BJ (cell line): ENCODE results near the gene MARCHF6. TPM values are rescaled to one million over a fixed set of nuclear protein-coding genes. Genes with fewer than 3 reads are reported as not detected.

Experiments
- CTCF ChIA-PET: fragments of 350-600 bp; formaldehyde crosslinking; extraction: SDS; loops from one replicate; lab custom pipeline; 2021; ENCODE audit warnings: antibody characterized with exemption, inconsistent platforms; lab: Yijun Ruan, JAX
- POLR2A ChIA-PET: fragments of 300-600 bp; sonication (Branson Sonifier 250); formaldehyde crosslinking; extraction: SDS; loops from one replicate; lab custom pipeline; 2021; ENCODE audit warnings: antibody characterized with exemption; lab: Charles Lee
- DNase-seq: peaks from one replicate; pipeline ENCODE4 v3.0.0-alpha.2; 2011; ENCODE audit warnings: low read depth
- H3K27me3 ChIP-seq: 2 replicates; pipeline ENCODE4 v1.6.0; 2011; ENCODE audit warnings: low read length; ENCODE audit not compliant: control insufficient read depth, insufficient read depth
- H3K36me3 ChIP-seq: 2 replicates; pipeline ENCODE4 v1.5.1; 2011; ENCODE audit warnings: low read length; ENCODE audit not compliant: control insufficient read depth, insufficient read depth
- H3K4me3 ChIP-seq: 2 replicates; pipeline ENCODE4 v1.5.1; 2011; ENCODE audit warnings: low read depth, mild to moderate bottlenecking, control low read depth, low read length
- CTCF ChIP-seq: IDR thresholded peaks from 2 replicates; pipeline ENCODE4 v1.5.1; 2011; ENCODE audit warnings: low read depth, mild to moderate bottlenecking, control low read depth, inconsistent platforms, low read length, moderate library complexity; ENCODE audit not compliant: insufficient read depth
- polyA plus RNA-seq: library from polyadenylated mRNA; depleted of rRNA; stranded (reverse); fragments of >200 nt; gene quantifications from 2 replicates; pipeline ENCODE4 v1.2.3, GENCODE V29; 2011

The MARCHF6 gene
- polyA plus RNA-seq, 1 experiment = 110 TPM

GRCh38 chr5:10332301-10332700, 21.2 kb upstream of the MARCHF6 start:
- no peak for DNase-seq
- H3K4me3 ChIP-seq = no peak overlapping the region
- ChIA-PET CTCF (no interaction called here), POLR2A (no interaction called here)
- no peaks in the 10 kb centered on the region for H3K36me3 ChIP-seq
- TF ChIP-seq CTCF = no peak
- no peaks in the 10 kb centered on the region for H3K27me3 ChIP-seq

- no peak for DNase-seq
- Histone ChIP-seq H3K27me3 (no peaks in the 10 kb centered on the region), H3K4me3 (peak overlapping the region; percentile 44), H3K36me3 (no peaks in the 10 kb centered on the region)
- CTCF ChIA-PET = no interaction called here
- POLR2A ChIA-PET = no interaction called here
- no peak for TF ChIP-seq CTCF
These were observed 20.1 kb upstream of the MARCHF6 start for GRCh38 chr5:10333154-10334006.

- POLR2A ChIA-PET = no interaction called here
- Histone ChIP-seq H3K27me3 (no peaks in the 10 kb centered on the region), H3K4me3 (no peak overlapping the region), H3K36me3 (no peaks in the 10 kb centered on the region)
- no peak for TF ChIP-seq CTCF
- DNase-seq = no peak
- CTCF ChIA-PET = interaction anchor here (0.8 kb wide), 1 partner anchor 90 kb away, joined by 3 read pairs; no protein-coding TSS in a partner anchor
These were observed 18.7 kb upstream of the MARCHF6 start for GRCh38 chr5:10334831-10335230.

- no peak overlapping the region for H3K4me3 ChIP-seq
- H3K27me3 ChIP-seq = no peaks in the 10 kb centered on the region
- ChIA-PET CTCF (no interaction called here), POLR2A (no interaction called here)
- DNase-seq = no peak
- TF ChIP-seq CTCF = no peak
- no peaks in the 10 kb centered on the region for H3K36me3 ChIP-seq
These were observed 17.6 kb upstream of the MARCHF6 start for GRCh38 chr5:10335711-10336470.

- ChIA-PET POLR2A (no interaction called here), CTCF (no interaction called here)
- Histone ChIP-seq H3K27me3 (no peaks in the 10 kb centered on the region), H3K36me3 (no peaks in the 10 kb centered on the region), H3K4me3 (no peak overlapping the region)
- no peak for TF ChIP-seq CTCF
- DNase-seq = no peak
These were observed 16.4 kb upstream of the MARCHF6 start for GRCh38 chr5:10337107-10337506.
